ENCODE data around the gene DMWD.
A peak's percentile ranks its signal among the peaks of the same experiment; 100 is the strongest.

The DMWD gene

GRCh38 chr19:45785781-45786532 is 6.7 kb downstream of the DMWD start:
- DNase-seq, result no peak

- DNase-seq, result no peak
These were observed 7.5 kb downstream of the DMWD start for GRCh38 chr19:45785097-45785496.

GRCh38 chr19:45784096-45784495 is 8.5 kb downstream of the DMWD start:
- DNase-seq, result no peak

- no peak for DNase-seq
These were observed 9.5 kb downstream of the DMWD start for GRCh38 chr19:45782820-45783785.

- DNase-seq, result no peak
These were observed 10.4 kb downstream of the DMWD start, which contains the start of gene DMPK for GRCh38 chr19:45782162-45782691. DMPK (minus strand) TSS chr19:45782490; CDS start chr19:45782352, 138 bp downstream.

- DNase-seq, result no peak
These were observed 11.2 kb downstream of the DMWD start for GRCh38 chr19:45781214-45782161.

GRCh38 chr19:45780448-45781213 is 12.0 kb downstream of the DMWD start:
- no peak for DNase-seq

- no peak for DNase-seq
These were observed 12.5 kb downstream of the DMWD start for GRCh38 chr19:45780146-45780447.

- peak; percentile 93 for DNase-seq
These were observed 13.2 kb downstream of the DMWD start for GRCh38 chr19:45779231-45780145.

GRCh38 chr19:45778010-45778661 is 14.5 kb downstream of the DMWD start:
- no peak for DNase-seq

- no peak for DNase-seq
These were observed 15.2 kb downstream of the DMWD start for GRCh38 chr19:45777395-45777961.

- DNase-seq, result no peak
These were observed 17.9 kb downstream of the DMWD start for GRCh38 chr19:45774765-45775164.

- DNase-seq, result no peak
These were observed 19.3 kb downstream of the DMWD start for GRCh38 chr19:45773384-45773783.

- DNase-seq, result no peak
These were observed 19.7 kb downstream of the DMWD start for GRCh38 chr19:45772912-45773311.

GRCh38 chr19:45772130-45772840 is 20.4 kb downstream of the DMWD start:
- DNase-seq, result no peak

GRCh38 chr19:45771311-45771933 is 21.2 kb downstream of the DMWD start:
- no peak for DNase-seq

- peak; percentile 99 for DNase-seq
These were observed 22.2 kb downstream of the DMWD start for GRCh38 chr19:45770192-45771101.

Data from eye (tissue), 1 donor.